Right ventricle myocardium inferior (tissue), 1 donor: Measurements from ENCODE around the gene TMEM198. TPM values are rescaled to one million over a fixed set of nuclear protein-coding genes. Genes with fewer than 3 reads are reported as not detected.

Source experiments
- ATAC-seq: fragments of 200-7000 bp; cut with Tn5 transposase; one replicate; pipeline ENCODE4 v1.9.1; 2020; ENCODE audit warnings: mild to moderate bottlenecking, moderate library complexity
- DNase-seq: peaks from one replicate; pipeline ENCODE4 v3.0.0; 2021; ENCODE audit errors: missing footprints
- intact Hi-C: fragments of 100-400 bp; cut with DNase I; formaldehyde crosslinking; loops from one replicate; pipeline ENCODE4 v1.11.0; 2022
- total RNA-seq: library from RNA; stranded (reverse); fragmentation: NEBNext Ultra II Directional; extraction: Animal tissue kit (Norgen Biotek cat#: 25700); gene quantifications from one replicate; pipeline ENCODE4 v1.2.1, GENCODE V29; 2021
- donor health status: DM: no; HTN: yes; CAD: no; lungs with severe emphysema.

The TMEM198 gene
- total RNA-seq, 1 donor from 2014 or later: 2.7 TPM

DNA sequence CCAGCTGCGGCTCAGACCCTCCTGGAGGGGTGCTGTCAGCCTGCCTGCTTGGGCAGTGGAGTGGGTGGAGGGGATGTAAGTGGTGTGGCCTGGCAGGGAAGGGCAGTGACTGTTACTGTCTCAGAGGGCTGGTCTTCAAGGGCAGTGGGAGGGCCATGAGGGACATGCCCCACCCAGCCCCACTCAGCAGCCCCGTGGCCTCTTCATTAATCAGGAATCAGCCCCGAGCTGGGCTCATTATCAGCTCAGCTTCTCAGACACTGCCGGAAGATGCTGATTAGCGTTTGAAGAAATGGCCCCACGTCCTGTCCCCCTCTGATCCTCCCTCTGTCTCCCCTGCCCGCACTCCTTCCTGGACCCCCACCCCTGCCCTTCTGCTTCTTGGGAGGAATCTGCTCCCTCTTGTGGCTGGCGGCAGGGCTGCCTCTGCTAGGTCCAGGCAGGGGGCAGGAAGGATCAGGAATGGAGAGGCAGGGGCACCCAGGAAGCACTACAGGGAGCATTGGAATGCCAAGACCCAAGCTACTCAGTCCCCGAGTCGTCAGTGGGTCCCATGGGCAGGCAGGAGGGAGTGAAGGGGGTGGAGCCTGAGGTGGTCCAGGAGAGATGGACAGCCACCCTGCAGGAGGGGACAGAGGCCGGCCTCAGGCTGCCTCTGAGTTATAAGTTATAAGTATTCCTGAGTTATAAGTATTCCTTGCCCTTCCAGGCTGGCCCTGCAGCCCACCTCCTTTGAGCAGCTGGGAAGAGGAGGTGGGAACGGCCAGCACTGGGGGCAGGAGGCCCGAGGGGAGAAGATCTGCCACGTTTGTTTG is 22.6 kb upstream of the TMEM198 start:
- intact Hi-C loops: no loop called here
- no peak for DNase-seq
- peak; percentile 41 for ATAC-seq

DNA sequence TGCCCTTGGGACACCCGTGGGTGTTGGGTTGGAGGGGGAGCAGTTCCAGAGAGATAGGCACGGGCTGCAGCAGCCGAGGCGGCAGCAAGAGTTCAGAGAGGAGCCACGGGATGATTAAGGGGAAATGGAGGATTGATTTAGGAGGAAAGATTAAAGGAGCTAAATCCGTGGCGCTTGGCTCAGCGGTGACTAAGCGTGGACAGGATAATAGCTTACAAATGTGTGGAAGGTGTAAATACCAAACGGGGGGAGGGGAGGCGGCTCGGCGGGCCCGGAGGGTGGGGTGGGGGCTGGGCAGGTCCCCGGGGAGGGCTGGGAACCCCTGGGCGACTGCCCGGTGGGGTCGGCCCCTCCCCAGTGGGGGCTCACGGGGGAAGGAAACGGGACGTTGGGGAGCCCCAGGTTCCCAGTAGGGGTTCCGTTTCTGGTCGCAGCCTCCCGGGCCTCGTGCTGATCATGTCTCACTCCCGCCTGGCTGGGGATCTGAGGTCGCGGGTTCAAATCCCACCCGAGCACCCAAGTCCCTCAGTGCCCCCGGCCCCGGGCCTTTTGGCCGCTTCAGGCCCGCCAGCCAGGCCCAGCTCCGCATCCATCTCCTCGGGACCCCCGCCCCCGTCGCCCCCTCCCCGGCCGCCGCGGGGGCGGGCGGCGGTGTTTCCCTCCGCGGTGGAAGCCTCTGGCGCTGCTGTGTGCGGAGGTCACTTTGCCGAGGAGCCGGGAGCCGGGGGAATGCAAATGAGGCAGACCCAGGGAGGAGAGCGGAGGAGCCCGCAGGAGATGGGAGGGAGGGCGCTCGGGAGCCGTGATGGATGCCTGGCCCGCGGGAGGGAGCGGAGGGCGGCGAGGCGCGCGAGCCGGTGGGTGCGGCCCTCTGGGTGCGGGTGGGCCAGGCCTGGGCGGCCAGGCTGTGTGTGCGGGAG is 21.5 kb upstream of the TMEM198 start:
- no peak for ATAC-seq
- DNase-seq: no peak
- intact Hi-C loops: no loop called here

- intact Hi-C loops: no loop called here
- ATAC-seq (no peak), DNase-seq (no peak)
Measured at GRCh38 chr2:219523031-219523671, 20.7 kb upstream of the TMEM198 start.

GRCh38 chr2:219524817-219525216 is 19.0 kb upstream of the TMEM198 start:
- DNase-seq: no peak
- intact Hi-C loops: no loop called here
- ATAC-seq: no peak

GRCh38 chr2:219525533-219526232 is 18.1 kb upstream of the TMEM198 start:
- ATAC-seq (no peak), DNase-seq (no peak)
- intact Hi-C loops: no loop called here

DNA sequence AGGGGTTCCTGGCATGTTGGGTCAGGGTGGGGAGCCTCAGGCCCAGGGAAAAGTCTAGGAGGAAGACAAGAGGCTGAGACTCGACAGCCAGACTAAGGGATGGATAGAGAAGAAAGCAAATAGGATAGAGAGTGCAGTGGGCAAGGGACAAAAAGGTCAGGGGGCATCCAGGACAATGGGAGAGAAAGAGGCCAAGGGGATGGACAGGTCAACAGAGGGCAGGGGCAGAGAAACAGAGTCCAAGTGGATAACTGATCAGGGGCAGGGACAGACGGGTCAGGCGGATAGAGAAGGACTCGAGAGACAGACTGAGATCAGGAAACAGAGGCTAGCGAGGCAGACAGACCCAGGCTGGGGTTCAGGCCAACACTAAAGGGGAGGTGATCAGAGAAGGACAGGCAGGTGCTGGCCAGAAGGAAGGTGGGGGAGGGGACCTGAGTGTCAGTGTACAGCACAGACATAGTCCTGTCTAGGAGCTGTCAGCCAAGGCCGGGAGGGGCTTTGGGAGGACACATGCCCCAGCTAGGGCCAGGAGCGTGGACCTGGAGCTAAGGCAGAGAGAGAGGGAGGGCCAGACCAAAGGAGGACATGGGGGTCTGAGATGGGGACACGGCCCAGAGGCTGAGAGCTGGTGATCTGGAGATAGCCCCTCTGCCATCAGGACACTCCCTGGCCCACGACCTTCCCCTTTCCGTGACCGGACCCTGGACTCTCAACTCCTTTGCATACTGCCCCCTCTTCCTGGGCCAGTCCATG is 17.3 kb upstream of the TMEM198 start:
- DNase-seq (no peak), ATAC-seq (no peak)
- intact Hi-C loops: no loop called here

DNA sequence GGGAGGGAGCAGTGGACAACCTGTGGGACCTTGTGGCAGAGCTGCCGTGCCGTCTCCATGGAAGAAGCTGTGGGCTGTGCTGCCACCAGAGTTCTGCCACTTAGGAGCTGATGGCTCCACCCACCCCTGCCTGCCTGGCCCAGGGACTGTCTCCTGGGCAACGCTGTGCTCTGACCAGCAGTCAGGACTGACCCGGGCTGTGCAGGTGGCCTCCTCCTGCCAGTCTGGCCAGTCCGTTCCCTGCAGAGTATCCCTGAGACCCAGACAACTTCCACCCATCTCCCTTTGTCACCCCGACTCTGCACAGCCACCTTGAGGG is 16.8 kb upstream of the TMEM198 start:
- DNase-seq (no peak), ATAC-seq (peak; percentile 32)
- intact Hi-C loops: no loop called here

GRCh38 chr2:219527472-219527871 is 16.4 kb upstream of the TMEM198 start:
- ATAC-seq: no peak
- intact Hi-C loops: no loop called here
- DNase-seq: no peak

DNA sequence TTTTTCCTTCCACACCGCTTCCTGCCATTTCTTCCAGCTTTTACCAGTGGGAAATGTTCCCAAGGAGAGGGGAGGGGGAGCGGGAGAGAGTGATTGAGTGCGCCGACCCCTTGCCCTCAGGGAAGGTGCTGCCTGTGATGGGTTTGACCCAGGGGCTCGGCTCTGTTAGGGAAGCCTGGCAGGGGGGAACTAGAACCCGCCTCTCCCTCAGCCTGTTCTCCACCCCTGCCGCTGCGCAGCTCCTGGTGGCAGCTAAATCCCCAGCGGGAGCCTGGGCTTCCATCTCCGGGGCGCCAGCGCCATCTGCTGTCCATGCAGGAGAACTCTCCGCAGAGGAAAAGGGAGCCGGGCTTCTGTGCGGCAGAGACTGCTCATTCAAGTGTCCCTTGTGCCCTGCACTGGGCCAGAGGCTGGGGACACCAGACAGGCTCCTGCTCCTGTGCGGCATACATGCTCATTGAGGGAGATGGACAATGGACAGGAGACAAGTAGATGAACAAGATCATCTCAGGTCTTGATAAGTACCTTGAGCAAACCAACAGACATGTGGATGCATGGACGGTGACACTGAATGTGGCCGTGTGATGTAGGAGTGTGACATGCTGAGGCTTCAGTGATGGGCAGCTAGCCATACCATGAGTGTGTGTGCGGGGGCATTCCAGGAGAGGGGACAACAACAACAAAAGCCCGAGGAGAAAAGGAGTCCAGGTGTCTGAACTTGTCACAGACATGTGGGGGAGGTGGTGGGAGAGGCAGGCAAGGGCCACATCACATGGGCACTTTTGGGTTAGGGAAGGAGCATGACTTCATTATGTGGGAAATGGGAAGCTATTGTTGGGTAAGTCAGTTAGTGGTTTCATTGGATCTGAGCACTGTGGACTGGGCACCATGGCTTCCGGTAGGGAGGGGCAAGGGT is 13.5 kb upstream of the TMEM198 start:
- peak; percentile 93 for DNase-seq
- intact Hi-C loops: loop anchor here (1.0 to 2.0 kb wide), 3 partner anchors 54 to 127 kb away; no protein-coding TSS in a partner anchor
- peak; percentile 85 for ATAC-seq

DNA sequence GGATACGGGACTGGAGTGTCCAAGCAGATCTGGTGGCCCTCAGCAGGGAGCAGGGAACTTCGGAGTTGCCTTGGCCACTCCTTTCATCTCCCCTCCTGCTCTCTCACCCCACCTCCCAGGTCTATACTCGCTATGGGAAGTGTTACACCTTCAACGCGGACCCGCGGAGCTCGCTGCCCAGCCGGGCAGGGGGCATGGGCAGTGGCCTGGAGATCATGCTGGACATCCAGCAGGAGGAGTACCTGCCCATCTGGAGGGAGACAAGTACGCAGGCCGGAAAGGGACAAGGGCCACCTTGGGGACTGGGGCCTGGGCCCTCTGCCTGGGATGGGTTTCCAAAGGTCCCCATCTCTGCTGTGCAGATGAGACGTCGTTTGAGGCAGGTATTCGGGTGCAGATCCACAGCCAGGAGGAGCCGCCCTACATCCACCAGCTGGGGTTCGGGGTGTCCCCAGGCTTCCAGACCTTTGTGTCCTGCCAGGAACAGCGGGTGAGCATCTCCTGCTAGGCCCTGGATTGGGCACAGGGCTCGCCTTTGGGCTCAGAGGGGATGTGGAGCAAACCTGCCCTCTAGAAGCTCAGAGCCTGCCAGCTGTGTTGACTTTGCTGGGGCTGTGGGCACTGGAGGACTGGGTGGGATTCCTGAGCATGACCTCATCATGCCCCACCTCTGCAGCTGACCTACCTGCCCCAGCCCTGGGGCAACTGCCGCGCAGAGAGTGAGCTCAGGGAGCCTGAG is 12.0 kb upstream of the TMEM198 start:
- DNase-seq (no peak), ATAC-seq (no peak)
- intact Hi-C loops: loop anchor here (2.0 kb wide), 1 partner anchor 55 kb away; no protein-coding TSS in a partner anchor

DNA sequence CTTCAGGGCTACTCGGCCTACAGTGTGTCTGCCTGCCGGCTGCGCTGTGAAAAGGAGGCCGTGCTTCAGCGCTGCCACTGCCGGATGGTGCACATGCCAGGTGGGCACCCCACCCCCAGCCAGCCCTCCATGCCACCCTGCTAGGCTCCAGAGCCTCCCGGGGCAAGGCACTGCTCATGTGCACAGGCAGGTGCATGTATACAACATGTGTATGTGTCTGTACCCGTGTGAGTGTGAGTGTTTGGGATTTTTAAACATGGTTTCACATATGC is 11.5 kb upstream of the TMEM198 start:
- intact Hi-C loops: no loop called here
- no peak for DNase-seq
- no peak for ATAC-seq

DNA sequence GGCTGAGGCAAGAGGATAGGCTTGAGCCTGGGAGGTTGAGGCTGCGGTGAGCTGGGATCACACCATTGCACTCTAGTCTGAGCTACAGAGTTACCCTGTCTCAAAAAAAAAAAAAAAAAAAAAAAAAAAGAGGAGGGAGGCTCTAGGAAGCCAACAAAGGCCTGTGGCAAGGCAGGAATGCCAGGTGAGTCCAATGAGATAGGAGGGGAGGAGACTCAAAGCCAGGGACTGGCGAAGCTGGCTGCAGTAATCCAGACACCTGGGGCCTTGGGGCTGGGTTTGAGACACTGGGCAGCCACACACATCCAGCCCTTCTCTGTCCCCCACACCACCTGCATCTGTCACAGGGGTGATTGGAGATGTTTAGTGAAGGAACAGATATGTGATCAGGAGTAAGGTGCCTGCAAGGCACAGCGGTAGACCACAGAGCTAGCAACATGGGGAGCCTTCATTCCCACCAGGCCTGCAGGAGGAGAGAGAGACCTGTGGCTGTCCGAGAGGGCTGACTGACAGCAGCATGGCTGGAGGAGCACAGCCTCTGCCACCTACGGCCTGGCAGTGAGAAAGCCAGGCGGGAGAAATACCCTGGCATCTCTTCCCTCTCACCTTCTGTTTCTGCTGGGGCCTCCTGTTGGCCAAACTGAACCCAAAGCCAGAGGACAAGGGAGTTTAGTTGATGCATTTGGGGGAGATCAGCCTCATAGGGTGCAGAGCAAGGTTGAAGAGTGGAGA is 9.7 kb upstream of the TMEM198 start:
- DNase-seq (no peak), ATAC-seq (no peak)
- intact Hi-C loops: no loop called here

DNA sequence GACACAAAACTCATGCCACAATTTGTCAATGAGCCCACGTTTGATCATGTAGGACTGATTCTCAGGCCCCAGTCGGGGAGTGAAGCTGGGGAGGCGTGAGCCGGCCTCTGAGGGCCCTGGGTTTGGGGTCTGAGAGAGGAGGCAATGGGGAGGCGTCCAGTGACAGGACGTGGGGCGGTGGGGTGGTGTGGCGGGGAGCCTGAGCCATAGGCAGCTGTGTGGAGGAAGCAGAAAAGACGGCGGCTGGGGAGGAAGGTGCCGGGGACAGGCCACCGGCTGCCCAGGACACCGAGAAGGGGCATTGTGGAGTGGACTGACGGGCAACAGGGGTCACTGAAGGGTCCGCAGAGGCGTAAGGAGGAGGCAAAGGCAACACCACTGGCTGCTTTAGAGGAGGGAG is 7.4 kb upstream of the TMEM198 start:
- intact Hi-C loops: no loop called here

GRCh38 chr2:219536967-219537366 is 6.9 kb upstream of the TMEM198 start:
- intact Hi-C loops: no loop called here
- ATAC-seq: no peak
- no peak for DNase-seq

More for the DNA sequence above, 7.4 kb upstream of the TMEM198 start:
- ATAC-seq (no peak), DNase-seq (no peak)

GRCh38 chr2:219537657-219538488 is 6.0 kb upstream of the TMEM198 start:
- no peak for DNase-seq
- no peak for ATAC-seq
- intact Hi-C loops: no loop called here
